ENCODE measurements around the gene TIGD6. TPM values are rescaled to one million over a fixed set of nuclear protein-coding genes. Genes with fewer than 3 reads are reported as not detected.

Gene TIGD6
- total and polyA plus RNA-seq, 10 of the 15 experiments (the other 5 are each of a cell fraction or from before 2014, with no cell fraction given): 0.84 to 4.1 (median 2.7) TPM

- TF ChIP-seq MXI1 (IDR thresholded peaks at IDR 0.05; ENCODE audit: low read depth, low read length): peak; percentile 62
- peak; percentile 94 for TF ChIP-seq USF2 (IDR thresholded peaks at IDR 0.05; ENCODE audit: borderline replicate concordance, low read depth, low read length)
- TF ChIP-seq E4F1 (IDR thresholded peaks at IDR 0.05; ENCODE audit: borderline replicate concordance, partially characterized antibody): peak; percentile 31
- TF ChIP-seq ETV6 (conservative IDR thresholded peaks at IDR 0.05 in 1 of 2, IDR thresholded peaks at IDR 0.05 in 1 of 2; ENCODE audit: borderline replicate concordance in 1 of 2, low read depth in 1 of 2): no peak
- peak; percentile 98 for TF ChIP-seq RAD51 (IDR thresholded peaks at IDR 0.05)
- peak; percentile 69 for TF ChIP-seq CEBPZ (IDR thresholded peaks at IDR 0.05; ENCODE audit: low read depth, low read length)
- 0 out of 2 replicates have a peak, but pooled peaks have one; percentile 30 for TF ChIP-seq MLLT1 (IDR thresholded peaks at IDR 0.05)
- peak; percentile 58; the same call in 1 of the 2 replicates for TF ChIP-seq GATAD2B (conservative IDR thresholded peaks at IDR 0.05; ENCODE audit: low read depth)
- TF ChIP-seq PML (IDR thresholded peaks at IDR 0.05; ENCODE audit: low read length): peak; percentile 79
- peak; percentile 49; the same call in 1 of the 2 replicates for TF ChIP-seq CREM (IDR thresholded peaks at IDR 0.05; ENCODE audit: low read depth)
- no peak for TF ChIP-seq MYC (IDR thresholded peaks at IDR 0.05; ENCODE audit: insufficient read depth, insufficient read length, insufficient replicate concordance, low read length, severe bottlenecking)
- peak; percentile 53 for TF ChIP-seq GABPA (IDR thresholded peaks at IDR 0.05; ENCODE audit: low read depth)
- TF ChIP-seq PKNOX1 (IDR thresholded peaks at IDR 0.05): peak; percentile 100
- 0 out of 2 replicates have a peak, but pooled peaks have one; percentile 61 for TF ChIP-seq BACH1 (IDR thresholded peaks at IDR 0.05; ENCODE audit: borderline replicate concordance)
- TF ChIP-seq NKRF (conservative IDR thresholded peaks at IDR 0.05): 0 out of 2 replicates have a peak, but pooled peaks have one; percentile 20
Observed at GRCh38 chr5:149960272-149961185, 39.9 kb downstream of the TIGD6 start, which contains the start of gene SLC26A2 (continued).

Data from GM12878 (cell line).